ENCODE results near the gene ZIM2.

DNA sequence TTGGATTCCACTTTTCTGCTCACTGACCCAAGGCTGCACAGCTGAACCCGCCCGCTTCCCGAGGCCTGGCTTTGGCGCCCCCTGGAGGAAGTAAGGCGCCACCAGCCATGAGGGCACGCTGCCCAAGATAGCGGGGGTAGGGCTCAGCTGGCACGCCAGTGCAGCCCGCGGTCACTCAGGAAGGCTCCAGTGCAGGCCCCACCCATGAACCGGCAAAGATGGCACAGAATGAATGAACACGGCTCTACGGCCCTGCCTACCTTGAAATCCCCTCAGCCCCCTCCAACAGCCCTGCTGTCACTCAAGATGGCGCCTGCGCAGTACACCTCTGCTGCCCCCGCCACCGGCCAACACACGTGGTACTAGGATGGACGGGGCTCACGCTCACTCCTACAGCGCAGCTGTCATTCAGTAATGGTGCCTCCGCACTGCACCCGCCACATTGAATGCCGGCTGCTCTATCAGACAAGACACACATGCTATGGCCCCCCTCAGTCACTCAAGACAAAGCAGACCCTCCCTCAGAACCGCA lies 3.0 kb downstream of the ZIM2 start:
- no peak for TF ChIP-seq POLR2A (IDR thresholded peaks at IDR 0.05)
- TF ChIP-seq, protein P1, sequence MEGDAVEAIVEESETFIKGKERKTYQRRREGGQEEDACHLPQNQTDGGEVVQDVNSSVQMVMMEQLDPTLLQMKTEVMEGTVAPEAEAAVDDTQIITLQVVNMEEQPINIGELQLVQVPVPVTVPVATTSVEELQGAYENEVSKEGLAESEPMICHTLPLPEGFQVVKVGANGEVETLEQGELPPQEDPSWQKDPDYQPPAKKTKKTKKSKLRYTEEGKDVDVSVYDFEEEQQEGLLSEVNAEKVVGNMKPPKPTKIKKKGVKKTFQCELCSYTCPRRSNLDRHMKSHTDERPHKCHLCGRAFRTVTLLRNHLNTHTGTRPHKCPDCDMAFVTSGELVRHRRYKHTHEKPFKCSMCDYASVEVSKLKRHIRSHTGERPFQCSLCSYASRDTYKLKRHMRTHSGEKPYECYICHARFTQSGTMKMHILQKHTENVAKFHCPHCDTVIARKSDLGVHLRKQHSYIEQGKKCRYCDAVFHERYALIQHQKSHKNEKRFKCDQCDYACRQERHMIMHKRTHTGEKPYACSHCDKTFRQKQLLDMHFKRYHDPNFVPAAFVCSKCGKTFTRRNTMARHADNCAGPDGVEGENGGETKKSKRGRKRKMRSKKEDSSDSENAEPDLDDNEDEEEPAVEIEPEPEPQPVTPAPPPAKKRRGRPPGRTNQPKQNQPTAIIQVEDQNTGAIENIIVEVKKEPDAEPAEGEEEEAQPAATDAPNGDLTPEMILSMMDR (IDR thresholded peaks at IDR 0.05) = peak; percentile 30 to 84 (median 54)
